Measurements from ENCODE around the gene CYP2D6.
"Not testable (repeated sequence)": the region's sequence is repeated elsewhere in the genome, so short reads cannot be mapped to it uniquely, and the experiment has no call there.

Gene CYP2D6

DNA sequence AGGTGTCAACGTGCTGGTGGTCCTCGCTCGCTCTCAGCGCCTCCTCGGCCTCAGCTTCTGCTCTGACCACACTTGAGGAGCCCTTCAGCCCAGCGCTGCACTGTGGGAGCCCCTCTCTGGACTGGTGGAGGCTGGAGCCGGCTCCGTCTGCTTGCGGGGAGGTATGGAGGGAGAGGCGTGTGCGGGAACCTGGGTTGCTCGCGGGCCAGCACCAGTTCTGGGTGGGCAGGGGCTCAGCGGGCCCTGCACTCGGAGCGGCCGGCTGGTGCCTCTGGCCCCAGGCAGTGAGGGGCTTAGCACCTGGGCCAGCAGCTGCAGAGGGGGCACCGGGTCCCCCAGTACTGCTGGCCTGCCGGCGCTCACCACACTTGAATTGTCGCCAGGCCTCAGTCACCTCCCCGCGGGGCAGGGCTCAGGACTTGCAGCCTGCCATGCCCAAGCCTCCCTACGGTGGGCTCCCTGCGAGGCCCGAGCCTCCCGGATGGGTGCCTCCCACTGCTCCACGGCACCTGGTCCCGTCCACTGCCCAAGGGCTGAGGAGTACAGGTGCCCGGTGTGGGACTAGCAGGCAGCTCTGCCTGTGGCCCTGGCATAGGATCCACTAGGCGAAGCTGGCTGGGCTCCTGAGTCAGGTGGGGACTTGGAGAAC is 7.6 kb upstream of the CYP2D6 start:
- in situ Hi-C loops (cut with HindIII; ENCODE audit: low sequenced_read_pairs): no loop called here

DNA sequence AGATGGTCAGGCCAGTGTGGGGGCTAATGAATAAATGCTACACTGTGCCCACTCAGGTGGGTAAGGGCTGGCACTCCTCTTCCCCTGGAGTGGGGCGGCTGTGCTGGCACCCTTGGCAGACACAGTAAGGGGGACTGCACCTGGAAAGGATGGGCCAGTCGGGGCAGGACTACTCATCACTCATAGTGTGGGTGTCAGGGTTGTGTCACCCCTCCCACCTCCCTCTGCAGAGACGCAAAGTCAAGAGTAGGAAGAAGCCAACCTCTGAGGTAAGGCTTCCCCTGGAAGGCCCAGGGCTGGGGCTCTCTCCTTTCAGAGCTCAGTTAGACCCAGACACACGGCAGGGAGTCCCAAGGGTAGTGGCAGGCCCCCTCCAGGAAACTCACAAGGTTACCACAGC is 5.1 kb upstream of the CYP2D6 start:
- in situ Hi-C loops (cut with HindIII; ENCODE audit: low sequenced_read_pairs): not testable (repeated sequence)

DNA sequence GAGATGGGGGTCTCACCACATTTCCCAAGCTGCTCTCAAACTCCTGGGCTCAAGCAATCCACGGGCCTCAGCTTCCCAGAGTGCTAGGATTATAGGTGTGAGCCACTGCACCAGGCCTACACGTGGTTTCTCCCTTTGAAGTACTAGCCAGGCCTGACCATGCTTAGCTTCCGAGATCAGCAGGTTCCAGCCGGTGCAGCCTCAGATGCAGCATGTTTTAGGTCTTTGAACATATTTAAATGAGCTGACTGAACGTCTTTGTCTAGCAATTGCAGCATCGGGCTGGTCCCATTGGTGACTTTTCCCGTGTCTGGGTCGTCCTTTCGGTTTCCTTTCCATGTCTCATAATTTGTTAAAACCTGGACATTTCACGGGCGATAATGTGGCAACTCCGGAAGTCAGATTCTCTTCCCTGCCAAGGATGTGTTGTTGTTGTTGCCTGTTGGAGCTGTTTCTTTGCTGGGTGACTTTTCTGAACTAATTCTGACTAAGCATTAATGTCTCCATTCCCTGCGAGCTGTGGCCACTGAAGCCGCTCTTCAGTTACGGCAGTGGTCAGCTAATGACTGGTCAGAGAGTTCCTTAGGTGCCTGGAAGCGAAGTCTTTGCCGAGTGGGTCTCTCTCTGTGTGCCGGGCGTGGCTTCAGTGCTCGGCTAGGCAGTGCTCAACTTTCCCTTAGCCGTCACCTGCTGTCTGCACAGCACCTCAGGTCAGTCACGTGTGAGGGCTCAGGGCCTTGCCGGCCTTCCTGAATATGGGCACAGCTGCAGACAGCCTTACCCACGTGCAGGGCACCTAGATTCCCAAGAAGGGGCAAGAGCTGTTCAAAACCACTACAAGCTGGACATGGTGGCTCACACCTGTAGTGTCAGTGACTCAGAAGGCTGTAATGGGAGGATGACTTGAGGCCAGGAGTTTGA is 3.8 kb upstream of the CYP2D6 start:
- in situ Hi-C loops (cut with HindIII; ENCODE audit: low sequenced_read_pairs): no loop called here

DNA sequence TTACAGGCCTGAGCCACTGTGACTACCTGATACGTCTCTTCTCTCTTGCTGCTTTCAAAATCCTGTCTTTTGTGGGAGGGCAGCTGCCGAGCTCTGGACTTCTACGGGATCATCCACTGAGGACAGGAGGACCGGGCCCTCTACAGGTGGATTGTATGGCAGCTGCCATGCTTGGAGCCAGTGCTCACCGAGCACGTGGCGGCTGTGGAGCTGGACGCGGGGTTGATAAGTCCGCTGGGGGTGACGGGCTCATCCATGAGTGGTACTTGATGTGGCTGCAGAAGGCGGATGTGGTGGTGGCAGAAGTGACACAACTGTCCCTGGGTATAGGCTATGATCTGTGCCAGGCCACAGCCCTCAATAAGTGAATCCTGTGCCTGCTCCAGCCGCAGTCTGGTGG is 1.8 kb upstream of the CYP2D6 start:
- in situ Hi-C loops (cut with HindIII; ENCODE audit: low sequenced_read_pairs): no loop called here

DNA sequence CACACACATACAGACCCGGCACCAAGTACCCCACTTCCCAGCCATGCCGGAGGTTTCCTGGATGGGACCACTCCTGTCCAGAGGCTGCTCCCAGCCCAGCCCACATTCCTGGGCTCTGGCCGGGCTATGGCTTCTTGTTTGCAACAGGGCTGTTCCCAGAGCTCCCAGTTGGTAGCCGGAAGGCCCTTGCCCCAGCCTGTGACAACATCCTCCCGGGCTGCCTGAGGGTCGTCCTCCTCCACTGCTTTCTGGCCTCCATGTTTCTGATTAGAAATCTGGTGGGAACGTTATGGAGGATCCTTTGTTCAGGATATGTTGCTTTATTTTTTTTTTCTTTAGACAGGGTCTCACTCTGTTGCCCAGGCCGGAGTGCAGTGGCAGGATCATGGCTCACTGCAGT is 952 bp upstream of the CYP2D6 start:
- in situ Hi-C loops (cut with HindIII; ENCODE audit: low sequenced_read_pairs): no loop called here

DNA sequence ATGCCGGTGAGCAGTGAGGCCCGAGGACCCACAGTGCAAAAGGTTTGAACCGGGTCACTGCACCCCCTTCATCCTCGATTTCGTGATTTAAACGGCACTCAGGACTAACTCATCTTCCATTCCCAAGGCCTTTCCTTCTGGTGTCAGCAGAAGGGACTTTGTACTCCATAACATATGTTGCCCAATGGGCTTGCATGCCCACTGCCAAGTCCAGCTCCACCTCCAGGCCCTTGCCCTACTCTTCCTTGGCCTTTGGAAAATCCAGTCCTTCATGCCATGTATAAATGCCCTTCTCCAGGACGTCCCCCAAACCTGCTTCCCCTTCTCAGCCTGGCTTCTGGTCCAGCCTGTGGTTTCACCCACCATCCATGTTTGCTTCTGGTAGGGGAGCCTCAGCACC is 428 bp downstream of the CYP2D6 start:
- in situ Hi-C loops (cut with HindIII; ENCODE audit: low sequenced_read_pairs): not testable (repeated sequence)

DNA sequence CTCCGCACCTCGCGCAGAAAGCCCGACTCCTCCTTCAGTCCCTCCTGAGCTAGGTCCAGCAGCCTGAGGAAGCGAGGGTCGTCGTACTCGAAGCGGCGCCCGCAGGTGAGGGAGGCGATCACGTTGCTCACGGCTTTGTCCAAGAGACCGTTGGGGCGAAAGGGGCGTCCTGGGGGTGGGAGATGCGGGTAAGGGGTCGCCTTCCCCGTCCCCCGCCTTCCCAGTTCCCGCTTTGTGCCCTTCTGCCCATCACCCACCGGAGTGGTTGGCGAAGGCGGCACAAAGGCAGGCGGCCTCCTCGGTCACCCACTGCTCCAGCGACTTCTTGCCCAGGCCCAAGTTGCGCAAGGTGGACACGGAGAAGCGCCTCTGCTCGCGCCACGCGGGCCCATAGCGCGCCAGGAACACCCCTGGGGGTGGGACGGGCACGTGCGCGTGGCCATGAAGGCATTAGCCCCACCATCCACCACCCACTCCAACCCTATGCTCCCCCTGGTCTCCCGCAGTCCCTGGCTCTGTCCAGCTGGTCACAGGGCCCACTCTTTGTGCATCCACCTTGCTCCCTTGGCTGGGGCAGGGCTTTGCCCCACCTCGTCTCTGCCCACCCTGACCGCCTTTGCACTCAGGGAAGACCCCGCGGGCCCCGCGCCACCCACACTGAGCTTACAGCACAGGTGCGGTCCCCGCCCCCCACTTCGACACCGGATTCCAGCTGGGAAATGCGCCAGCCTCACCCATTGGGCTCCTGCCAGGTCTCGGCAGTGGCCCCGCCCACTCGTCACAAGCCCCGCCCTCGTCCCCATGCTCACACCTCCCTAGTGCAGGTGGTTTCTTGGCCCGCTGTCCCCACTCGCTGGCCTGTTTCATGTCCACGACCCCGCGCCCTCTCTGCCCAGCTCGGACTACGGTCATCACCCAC is 1.6 kb downstream of the CYP2D6 start:
- in situ Hi-C loops (cut with HindIII; ENCODE audit: low sequenced_read_pairs): not testable (repeated sequence)

DNA sequence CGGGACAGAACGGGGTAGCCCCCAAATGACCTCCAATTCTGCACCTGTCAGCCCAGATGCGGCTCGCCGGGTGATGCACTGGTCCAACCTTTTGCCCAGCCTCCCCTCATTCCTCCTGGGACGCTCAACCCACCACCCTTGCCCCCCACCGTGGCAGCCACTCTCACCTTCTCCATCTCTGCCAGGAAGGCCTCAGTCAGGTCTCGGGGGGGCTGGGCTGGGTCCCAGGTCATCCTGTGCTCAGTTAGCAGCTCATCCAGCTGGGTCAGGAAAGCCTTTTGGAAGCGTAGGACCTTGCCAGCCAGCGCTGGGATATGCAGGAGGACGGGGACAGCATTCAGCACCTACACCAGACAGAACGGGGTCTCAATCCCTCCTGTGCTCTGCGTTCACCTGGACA is 2.6 kb downstream of the CYP2D6 start:
- in situ Hi-C loops (cut with HindIII; ENCODE audit: low sequenced_read_pairs): not testable (repeated sequence)

DNA sequence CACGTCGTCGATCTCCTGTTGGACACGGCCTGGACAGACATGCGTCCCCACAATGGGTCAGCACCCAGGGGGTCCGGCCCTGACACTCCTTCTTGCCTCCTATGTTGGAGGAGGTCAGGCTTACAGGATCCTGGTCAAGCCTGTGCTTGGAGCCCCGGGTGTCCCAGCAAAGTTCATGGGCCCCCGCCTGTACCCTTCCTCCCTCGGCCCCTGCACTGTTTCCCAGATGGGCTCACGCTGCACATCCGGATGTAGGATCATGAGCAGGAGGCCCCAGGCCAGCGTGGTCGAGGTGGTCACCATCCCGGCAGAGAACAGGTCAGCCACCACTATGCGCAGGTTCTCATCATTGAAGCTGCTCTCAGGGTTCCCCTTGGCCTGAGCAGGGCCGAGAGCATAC is 3.0 kb downstream of the CYP2D6 start:
- in situ Hi-C loops (cut with HindIII; ENCODE audit: low sequenced_read_pairs): no loop called here

DNA sequence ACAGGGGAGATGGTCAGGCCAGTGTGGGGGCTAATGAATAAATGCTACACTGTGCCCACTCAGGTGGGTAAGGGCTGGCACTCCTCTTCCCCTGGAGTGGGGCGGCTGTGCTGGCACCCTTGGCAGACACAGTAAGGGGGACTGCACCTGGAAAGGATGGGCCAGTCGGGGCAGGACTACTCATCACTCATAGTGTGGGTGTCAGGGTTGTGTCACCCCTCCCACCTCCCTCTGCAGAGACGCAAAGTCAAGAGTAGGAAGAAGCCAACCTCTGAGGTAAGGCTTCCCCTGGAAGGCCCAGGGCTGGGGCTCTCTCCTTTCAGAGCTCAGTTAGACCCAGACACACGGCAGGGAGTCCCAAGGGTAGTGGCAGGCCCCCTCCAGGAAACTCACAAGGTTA is 7.1 kb downstream of the CYP2D6 start:
- in situ Hi-C loops (cut with HindIII; ENCODE audit: low sequenced_read_pairs): not testable (repeated sequence)

DNA sequence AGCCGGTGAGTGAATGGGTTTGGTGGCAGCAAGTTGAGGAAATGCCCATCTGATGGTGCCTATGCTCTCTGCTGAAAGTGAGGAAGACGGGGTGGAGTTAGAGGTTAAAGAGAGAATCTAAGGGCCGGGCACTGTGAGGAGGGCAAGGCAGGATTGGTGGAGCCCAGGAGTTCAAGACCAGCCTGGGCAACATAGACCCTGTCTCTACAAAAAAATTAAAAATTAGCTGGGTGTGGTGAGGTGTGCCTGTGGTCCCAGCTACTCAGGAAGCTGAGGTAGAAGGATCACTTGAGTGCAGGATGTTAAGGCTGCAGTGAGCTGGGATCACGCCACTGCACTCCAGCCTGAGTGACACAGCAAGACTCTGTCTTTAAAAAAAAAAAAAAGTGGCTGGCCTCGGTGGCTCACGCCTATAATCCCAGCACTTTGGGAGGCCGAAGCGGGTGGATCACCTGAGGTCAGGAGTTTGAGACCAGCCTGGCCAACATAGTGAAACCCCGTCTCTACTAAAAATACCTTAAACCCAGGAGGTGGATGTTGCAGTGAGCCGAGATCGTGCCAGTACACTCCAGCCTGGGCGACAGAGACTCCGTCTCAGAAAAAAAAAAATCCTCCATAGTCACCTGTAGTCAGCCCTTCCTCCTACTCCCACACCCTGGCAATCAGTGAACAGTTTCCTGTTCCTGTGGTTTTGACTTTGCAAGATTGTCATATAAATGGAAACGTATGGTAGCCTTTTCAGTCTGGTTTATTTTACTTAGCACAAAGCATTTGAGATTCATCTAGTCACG is 10.2 kb downstream of the CYP2D6 start:
- in situ Hi-C loops (cut with HindIII; ENCODE audit: low sequenced_read_pairs): not testable (repeated sequence)

DNA sequence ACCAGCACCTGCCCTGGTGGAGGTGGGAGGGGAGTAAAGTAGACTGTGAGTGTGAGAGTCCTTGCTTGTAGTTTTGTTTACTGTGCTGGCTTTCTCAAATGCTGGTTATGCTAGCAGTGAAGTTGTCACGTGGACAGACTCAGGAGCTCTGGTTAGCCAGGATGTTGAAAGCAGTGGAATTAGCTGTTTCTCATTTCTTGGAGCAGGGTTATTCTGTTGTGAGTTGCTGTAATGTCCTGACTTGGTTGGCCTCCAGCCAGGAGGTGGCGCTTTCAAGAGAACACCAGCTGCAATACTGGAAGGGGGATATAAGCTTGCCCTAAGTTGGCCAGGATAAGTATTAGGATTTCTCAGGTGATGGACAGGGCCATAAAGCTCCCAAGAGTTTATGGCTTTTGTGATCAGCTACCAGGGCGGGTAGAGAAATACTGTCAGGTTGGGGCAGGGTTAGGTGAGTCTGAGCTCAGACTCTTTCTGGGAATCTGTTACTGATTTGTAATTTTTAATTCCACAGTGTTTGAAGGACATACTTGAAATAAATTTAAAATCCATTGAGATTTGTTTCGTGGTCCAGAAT is 13.7 kb downstream of the CYP2D6 start:
- in situ Hi-C loops (cut with HindIII; ENCODE audit: low sequenced_read_pairs): no loop called here

DNA sequence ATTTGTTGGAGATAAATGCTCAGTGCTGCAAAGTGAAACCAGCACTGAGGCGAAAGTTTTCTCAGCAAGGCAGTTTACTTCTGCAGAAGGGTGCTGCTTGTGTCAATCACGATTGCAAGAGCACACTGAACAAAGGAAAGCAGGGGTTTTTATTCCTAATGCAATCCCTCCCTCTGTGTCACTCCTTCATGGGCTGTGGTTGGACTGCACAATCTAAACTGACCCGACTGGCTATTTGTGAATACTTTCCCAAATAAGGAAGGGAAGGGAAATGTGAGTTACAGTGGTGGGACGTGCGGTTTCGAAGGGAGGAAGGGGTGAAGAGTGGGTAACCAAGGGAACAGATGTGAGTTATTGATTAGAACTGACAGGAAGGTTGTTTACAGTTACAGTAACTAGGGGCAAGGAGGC is 15.2 kb downstream of the CYP2D6 start:
- in situ Hi-C loops (cut with HindIII; ENCODE audit: low sequenced_read_pairs): not testable (repeated sequence)

DNA sequence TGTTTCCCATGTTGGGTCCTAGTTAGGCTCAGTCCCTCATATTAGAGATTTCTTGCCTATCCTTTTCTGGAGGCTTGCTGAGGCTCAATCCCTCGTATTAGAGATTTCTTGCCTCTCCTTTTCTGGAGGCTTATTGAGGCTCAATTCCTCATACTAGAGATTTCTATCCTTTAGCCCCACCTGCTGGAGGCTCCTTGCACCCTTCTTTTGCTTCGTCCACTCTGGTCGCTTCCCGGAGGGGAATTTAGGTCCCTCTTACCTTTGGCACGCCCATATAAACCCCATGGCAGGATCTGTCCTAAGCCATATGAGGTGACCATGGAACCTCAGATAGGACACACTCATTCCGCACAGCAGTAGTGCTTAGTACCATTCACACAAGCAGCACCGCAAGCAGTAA is 15.9 kb downstream of the CYP2D6 start:
- in situ Hi-C loops (cut with HindIII; ENCODE audit: low sequenced_read_pairs): no loop called here

DNA sequence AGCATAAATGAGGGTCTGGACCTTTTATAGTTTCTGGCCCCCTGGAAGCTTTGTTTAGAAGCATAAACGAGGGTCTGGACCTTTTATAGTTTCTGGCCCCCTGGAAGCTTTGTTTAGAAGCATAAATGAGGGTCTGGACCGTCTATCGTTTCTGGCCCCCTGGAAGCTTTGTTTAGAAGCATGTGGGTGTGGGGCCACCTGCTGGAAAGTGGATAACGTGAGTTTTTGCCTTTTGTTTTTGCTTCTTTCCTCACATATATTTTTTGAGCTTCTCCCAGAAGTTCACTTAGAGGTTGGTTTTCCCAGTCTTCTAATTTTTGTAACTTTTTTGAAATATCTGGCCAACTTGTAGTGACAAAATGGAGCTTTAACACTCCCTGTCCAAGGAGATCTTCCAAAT is 17.8 kb downstream of the CYP2D6 start:
- in situ Hi-C loops (cut with HindIII; ENCODE audit: low sequenced_read_pairs): not testable (repeated sequence)

DNA sequence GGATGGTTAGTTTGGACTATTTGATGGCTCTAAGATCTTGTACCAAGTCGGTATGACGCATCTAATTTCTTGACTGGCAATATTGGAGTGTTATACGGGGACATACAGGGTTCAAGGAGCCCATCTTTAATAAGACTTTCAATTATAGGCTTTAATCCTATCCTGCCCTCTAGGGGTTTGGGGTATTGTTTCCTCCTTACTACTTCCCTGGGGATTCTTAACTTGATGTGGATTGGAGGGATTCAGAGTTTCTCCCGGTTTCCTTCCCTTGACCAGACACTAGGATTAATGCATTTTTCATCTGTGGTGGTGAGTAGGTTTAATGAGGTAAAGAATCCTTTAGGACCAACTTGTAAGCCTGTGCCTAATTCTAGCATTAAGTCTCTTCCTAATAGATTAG is 18.8 kb downstream of the CYP2D6 start:
- in situ Hi-C loops (cut with HindIII; ENCODE audit: low sequenced_read_pairs): no loop called here

DNA sequence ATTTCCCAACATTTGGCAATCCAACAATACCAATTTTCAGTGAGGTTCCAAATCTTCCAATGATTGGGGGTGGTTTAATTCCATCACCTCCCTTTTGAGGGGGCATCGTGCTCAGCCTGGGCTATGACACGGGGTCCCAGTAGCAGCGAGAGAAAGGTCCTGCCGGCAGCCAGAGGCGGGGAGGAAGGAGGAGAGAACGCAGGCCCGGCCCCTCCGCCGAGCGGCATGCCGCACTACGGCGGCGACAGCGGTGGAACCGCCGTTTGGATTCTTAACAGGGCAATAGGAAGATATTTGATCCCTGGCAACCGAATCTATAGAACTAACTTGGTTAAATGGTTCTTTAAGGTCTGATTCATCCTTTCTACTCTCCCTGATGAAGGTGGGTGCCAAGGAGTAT is 21.8 kb downstream of the CYP2D6 start:
- in situ Hi-C loops (cut with HindIII; ENCODE audit: low sequenced_read_pairs): no loop called here

DNA sequence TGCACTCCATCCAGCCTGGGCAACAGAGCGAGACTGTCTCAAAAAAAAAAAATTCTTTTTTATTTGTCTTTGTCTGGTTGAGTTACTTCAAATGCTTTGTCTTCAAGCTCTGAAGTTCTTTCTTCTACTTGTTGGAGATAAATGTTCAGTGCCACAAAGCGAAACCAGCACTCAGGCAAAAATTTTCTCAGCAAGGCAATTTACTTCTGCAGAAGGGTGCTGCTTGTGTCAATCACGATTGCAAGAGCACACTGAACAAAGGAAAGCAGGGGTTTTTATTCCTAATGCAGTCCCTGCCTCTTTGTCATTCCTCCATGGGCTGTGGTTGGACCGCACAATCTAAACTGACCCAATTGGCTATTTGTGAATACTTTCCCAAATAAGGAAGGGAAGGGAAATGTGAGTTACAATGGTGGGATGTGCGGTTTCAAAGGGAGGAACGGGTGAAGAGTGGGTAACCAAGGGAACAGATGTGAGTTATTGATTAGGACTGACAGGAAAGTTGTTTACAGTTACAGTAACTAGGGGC is 26.2 kb downstream of the CYP2D6 start:
- in situ Hi-C loops (cut with HindIII; ENCODE audit: low sequenced_read_pairs): not testable (repeated sequence)

DNA sequence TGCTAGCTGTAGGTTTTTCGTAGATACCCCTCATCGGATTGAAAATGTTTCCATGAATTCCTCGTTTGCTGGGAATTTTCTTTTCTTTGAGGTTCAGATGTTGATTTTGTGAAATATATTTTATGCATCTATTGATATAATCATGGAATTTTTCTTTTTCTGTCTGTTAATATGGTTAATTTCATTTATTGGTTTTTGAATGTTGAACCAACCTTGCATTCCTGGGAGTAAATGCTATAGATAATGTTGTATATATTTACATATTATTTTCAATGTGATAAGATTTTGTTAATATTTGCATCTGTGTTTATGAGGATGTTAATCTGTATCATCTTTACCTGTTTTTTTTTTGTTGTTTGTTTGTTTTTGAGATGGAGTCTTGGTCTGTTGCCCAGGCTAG is 29.4 kb downstream of the CYP2D6 start:
- in situ Hi-C loops (cut with HindIII; ENCODE audit: low sequenced_read_pairs): no loop called here

DNA sequence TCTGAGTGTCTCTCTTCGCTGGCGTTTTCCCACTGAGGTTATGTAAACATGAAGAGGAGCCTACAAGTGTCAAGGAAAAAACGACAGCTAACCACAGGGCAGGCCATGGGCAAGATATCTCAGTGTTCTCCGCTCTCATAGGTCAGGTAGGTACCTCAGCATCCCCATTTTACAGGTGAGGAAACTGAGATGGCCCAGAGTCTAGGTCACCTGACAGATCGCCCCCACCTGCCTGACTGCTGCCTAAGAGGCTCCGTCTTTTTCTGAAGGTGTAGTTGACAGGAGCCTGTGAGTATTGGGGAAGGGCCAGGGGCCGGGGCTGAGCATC is 39.2 kb downstream of the CYP2D6 start:
- in situ Hi-C loops (cut with HindIII; ENCODE audit: low sequenced_read_pairs): no loop called here

All from DLD1 (cell line).